HL-60 (cell line): ENCODE data around the gene KCNJ15.

ENCODE experiments used
- DNase-seq, 2 experiments: peaks; one replicate each; pipeline ENCODE4 v3.0.0-alpha.2; 2010 to 2020; ENCODE audit warnings: low read depth in 1 of 2, low spot score in 1 of 2
- H3K27ac ChIP-seq: fragments of 250-450 bp; sonication (Bioruptor Pico); replicated peaks from 2 replicates; pipeline ENCODE4 v1.5.1; 2020; ENCODE audit warnings: mild to moderate bottlenecking, moderate library complexity
- H3K27me3 ChIP-seq: fragments of 250-450 bp; sonication (Bioruptor Pico); 2 replicates; pipeline ENCODE4 v1.5.1; 2021; ENCODE audit warnings: mild to moderate bottlenecking, moderate library complexity; ENCODE audit not compliant: insufficient read depth, poor library complexity, severe bottlenecking
- H3K4me3 ChIP-seq: replicated peaks from 2 replicates; pipeline ENCODE4 v1.5.1; 2011; ENCODE audit warnings: mild to moderate bottlenecking, control low read depth, low read length; ENCODE audit not compliant: insufficient read depth
- CTCF ChIP-seq: IDR thresholded peaks from one replicate; pipeline ENCODE4 v1.5.1; 2011; ENCODE audit warnings: low read length, control low read depth, inconsistent platforms; ENCODE audit not compliant: insufficient read depth
- GABPA ChIP-seq: IDR thresholded peaks from 2 replicates; pipeline ENCODE4 v1.6.1; 2012; ENCODE audit warnings: low read depth
- POLR2AphosphoS5 ChIP-seq: IDR thresholded peaks from 2 replicates; pipeline ENCODE4 v1.6.1; 2012; ENCODE audit warnings: low read depth
- REST ChIP-seq: IDR thresholded peaks from 2 replicates; pipeline ENCODE4 v1.6.1; 2012; ENCODE audit warnings: low read depth; ENCODE audit not compliant: insufficient replicate concordance
- SPI1 ChIP-seq: IDR thresholded peaks from 2 replicates; pipeline ENCODE4 v1.6.1; 2012; ENCODE audit warnings: low read depth, mild to moderate bottlenecking, borderline replicate concordance

The KCNJ15 gene

GRCh38 chr21:38349977-38350376, 93.2 kb downstream of the KCNJ15 start:
- Histone ChIP-seq H3K27ac (no peak overlapping the region), H3K4me3 (no peak overlapping the region), H3K27me3 (no peaks in the 10 kb centered on the region)
- TF ChIP-seq REST, result no peak
- no peak for TF ChIP-seq SPI1
- TF ChIP-seq CTCF, result no peak
- no peak for TF ChIP-seq POLR2AphosphoS5
- no peak for TF ChIP-seq GABPA
- DNase-seq, result no peak

GRCh38 chr21:38350684-38351083, 93.9 kb downstream of the KCNJ15 start:
- H3K27ac ChIP-seq, result no peak overlapping the region
- no peaks in the 10 kb centered on the region for H3K27me3 ChIP-seq
- peak in 1 of 2 experiments; percentile 43 for DNase-seq
- no peak overlapping the region for H3K4me3 ChIP-seq
- TF ChIP-seq POLR2AphosphoS5 (no peak), REST (no peak), GABPA (no peak), SPI1 (no peak), CTCF (no peak)

GRCh38 chr21:38351176-38351959, 94.6 kb downstream of the KCNJ15 start:
- TF ChIP-seq SPI1 (no peak), GABPA (no peak), CTCF (no peak), REST (no peak), POLR2AphosphoS5 (no peak)
- DNase-seq, result no peak
- H3K27ac ChIP-seq, result no peak overlapping the region
- H3K4me3 ChIP-seq, result no peak overlapping the region
- H3K27me3 ChIP-seq, result no peaks in the 10 kb centered on the region
